SK-N-SH treated with all-trans-retinoic acid at 6 μM for 48 hours (cell line): ENCODE data around the gene PGGHG.

ENCODE experiments used
- ESRRG ChIP-seq: fragments of 250-450 bp; sonication (Bioruptor Pico); IDR thresholded peaks from 2 replicates; pipeline ENCODE4 v1.6.1; 2021; ENCODE audit warnings: mild to moderate bottlenecking
- OSR1 ChIP-seq: fragments of 250-450 bp; sonication (Bioruptor Pico); IDR thresholded peaks from 2 replicates; pipeline ENCODE4 v1.8.0; 2022; ENCODE audit warnings: moderate library complexity, mild to moderate bottlenecking, inconsistent platforms
- PATZ1 ChIP-seq: fragments of 250-450 bp; sonication (Bioruptor Pico); IDR thresholded peaks from 2 replicates; pipeline ENCODE4 v1.8.0; 2020; ENCODE audit warnings: mild to moderate bottlenecking, moderate library complexity, borderline replicate concordance
- PPARA ChIP-seq: fragments of 250-450 bp; sonication (Bioruptor Pico); IDR thresholded peaks from 2 replicates; pipeline ENCODE4 v1.5.0; 2020; ENCODE audit warnings: mild to moderate bottlenecking, borderline replicate concordance
- RARB ChIP-seq: fragments of 250-450 bp; sonication (Bioruptor Pico); IDR thresholded peaks from 2 replicates; pipeline ENCODE4 v1.8.0; 2021; ENCODE audit warnings: mild to moderate bottlenecking, moderate library complexity
- TOX ChIP-seq: fragments of 250-450 bp; sonication (Bioruptor Pico); IDR thresholded peaks from 2 replicates; pipeline ENCODE4 v1.8.0; 2021; ENCODE audit warnings: mild to moderate bottlenecking, moderate library complexity, borderline replicate concordance
- TSHZ2 ChIP-seq: fragments of 250-450 bp; sonication (Bioruptor Pico); IDR thresholded peaks from 2 replicates; pipeline ENCODE4 v1.5.0; 2020; ENCODE audit warnings: mild to moderate bottlenecking, moderate library complexity
- ZFP30 ChIP-seq: fragments of 450-650 bp; formaldehyde crosslinking; IDR thresholded peaks from 2 replicates; pipeline ENCODE4 v1.5.0; 2022; ENCODE audit warnings: mild to moderate bottlenecking, moderate library complexity
- ZNF70 ChIP-seq: fragments of 450-650 bp; formaldehyde crosslinking; IDR thresholded peaks from 2 replicates; pipeline ENCODE4 v1.5.0; 2020; ENCODE audit warnings: mild to moderate bottlenecking, moderate library complexity

- TF ChIP-seq TOX (CRISPR knock-in tag) (no peak), RARB (CRISPR knock-in tag) (no peak), OSR1 (CRISPR knock-in tag) (no peak), PPARA (CRISPR knock-in tag) (no peak), TSHZ2 (CRISPR knock-in tag) (no peak), ZFP30 (no peak), ZNF70 (CRISPR knock-in tag) (no peak), ESRRG (no peak), PATZ1 (no peak)
Observed at GRCh38 chr11:304915-305843, 16.3 kb downstream of the PGGHG start.
